Measurements from ENCODE around the gene STARD3NL. TPM values are rescaled to one million over a fixed set of nuclear protein-coding genes. Genes with fewer than 3 reads are reported as not detected.

The STARD3NL gene
- total RNA-seq, 2 experiments from 2014 or later: 16.3 to 21.7 TPM

DNA sequence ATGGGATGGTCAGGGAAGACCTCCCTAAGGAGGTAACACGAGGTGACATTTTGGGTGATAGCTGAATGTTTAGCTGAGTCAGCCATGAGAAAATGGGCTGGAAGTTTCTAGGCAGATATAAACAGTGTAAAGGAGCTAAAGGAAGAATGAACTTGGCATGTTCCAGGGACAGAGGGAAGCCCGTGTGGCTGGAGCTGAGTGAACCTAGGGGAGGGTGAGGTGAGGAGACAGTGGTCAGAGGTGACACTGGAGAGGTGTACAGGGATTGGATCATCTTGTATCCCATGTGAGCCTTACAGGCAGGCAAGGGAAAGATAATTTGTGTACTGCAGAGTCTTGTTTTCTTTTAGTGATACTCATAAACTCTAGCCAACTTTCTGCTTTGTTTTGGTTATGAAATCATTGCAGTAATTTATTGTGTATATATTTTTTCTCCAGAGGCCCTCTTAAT is 1.8 kb downstream of the STARD3NL start:
- TF ChIP-seq EZH2phosphoT487 (IDR thresholded peaks at IDR 0.05; ENCODE audit: borderline replicate concordance, low read depth, low read length): no peak
- TF ChIP-seq, protein P1, sequence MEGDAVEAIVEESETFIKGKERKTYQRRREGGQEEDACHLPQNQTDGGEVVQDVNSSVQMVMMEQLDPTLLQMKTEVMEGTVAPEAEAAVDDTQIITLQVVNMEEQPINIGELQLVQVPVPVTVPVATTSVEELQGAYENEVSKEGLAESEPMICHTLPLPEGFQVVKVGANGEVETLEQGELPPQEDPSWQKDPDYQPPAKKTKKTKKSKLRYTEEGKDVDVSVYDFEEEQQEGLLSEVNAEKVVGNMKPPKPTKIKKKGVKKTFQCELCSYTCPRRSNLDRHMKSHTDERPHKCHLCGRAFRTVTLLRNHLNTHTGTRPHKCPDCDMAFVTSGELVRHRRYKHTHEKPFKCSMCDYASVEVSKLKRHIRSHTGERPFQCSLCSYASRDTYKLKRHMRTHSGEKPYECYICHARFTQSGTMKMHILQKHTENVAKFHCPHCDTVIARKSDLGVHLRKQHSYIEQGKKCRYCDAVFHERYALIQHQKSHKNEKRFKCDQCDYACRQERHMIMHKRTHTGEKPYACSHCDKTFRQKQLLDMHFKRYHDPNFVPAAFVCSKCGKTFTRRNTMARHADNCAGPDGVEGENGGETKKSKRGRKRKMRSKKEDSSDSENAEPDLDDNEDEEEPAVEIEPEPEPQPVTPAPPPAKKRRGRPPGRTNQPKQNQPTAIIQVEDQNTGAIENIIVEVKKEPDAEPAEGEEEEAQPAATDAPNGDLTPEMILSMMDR (conservative IDR thresholded peaks at IDR 0.05; ENCODE audit: low read length): no peak
- H3K9me3 ChIP-seq (ENCODE audit: low read length): no peaks in the 10 kb centered on the region; the same call in 1 of the 2 replicates
- H3K4me1 ChIP-seq (ENCODE audit: insufficient read depth, low read length, poor library complexity, severe bottlenecking): peaks cover 11% of the 10 kb centered on the region
- ChIA-PET POLR2A (interaction anchor here (0.5 to 1.4 kb wide), 3 partner anchors 18 to 126 kb away, joined by 3 to 4 read pairs (median 4); no protein-coding TSS in a partner anchor), CTCF (ENCODE audit: unreplicated experiment) (no interaction called here)
- no peak overlapping the region for H2AFZ ChIP-seq (ENCODE audit: low read length)
- intact Hi-C loops (cut with micrococcal nuclease; ENCODE audit: unreplicated experiment): loop anchor here (5.0 kb wide), 1 partner anchor 152 kb away; no protein-coding TSS in a partner anchor
- H3K4me3 ChIP-seq (ENCODE audit: low read depth, low read length, poor library complexity, severe bottlenecking): peak overlapping the region; percentile 96
- H3K27ac ChIP-seq (ENCODE audit: low read depth, low read length, poor library complexity, severe bottlenecking): no peak overlapping the region
- no peaks in the 10 kb centered on the region for H4K20me1 ChIP-seq (ENCODE audit: insufficient read depth, low read length)
- BruUV-seq (replicated peaks): no TSS peak
- no peaks in the 10 kb centered on the region; the same call in 1 of the 2 replicates for H3K9me2 ChIP-seq (ENCODE audit: insufficient read depth, low read length)
- peaks cover 22% of the 10 kb centered on the region; the same call in 1 of the 2 replicates for H3K79me2 ChIP-seq (ENCODE audit: insufficient read depth, low read depth, low read length)
- peak overlapping the region; percentile 92 for H3K4me2 ChIP-seq (ENCODE audit: low read length)
- DNase-seq (ENCODE audit: low spot score): no peak
- H3K36me3 ChIP-seq (ENCODE audit: insufficient read depth, low read length): no peaks in the 10 kb centered on the region

DNA sequence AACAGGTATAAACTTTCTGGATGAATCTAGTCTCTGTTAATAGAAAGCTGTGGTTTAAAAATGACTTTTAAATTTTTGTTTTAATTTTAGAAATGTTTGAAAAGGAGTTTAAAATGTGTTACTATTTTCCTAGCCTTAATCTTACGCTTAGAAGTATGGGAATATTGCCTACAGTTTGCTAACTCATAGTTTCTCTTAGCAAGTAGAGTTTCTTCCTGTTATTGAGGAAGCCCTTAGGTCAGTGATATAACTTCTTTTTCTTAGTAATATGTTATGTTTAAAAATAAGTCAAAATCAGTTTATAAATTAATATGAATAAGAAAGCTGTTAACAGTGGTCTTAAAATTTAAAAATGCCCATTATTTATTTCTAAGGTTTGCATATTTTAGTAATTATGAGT is 3.1 kb downstream of the STARD3NL start:
- ChIA-PET POLR2A (interaction anchor here (0.6 to 1.4 kb wide), 7 partner anchors 14 to 216 kb away, joined by 3 to 6 read pairs (median 3); no protein-coding TSS in a partner anchor), CTCF (ENCODE audit: unreplicated experiment) (no interaction called here)
- Histone ChIP-seq H3K79me2 (ENCODE audit: insufficient read depth, low read depth, low read length) (peaks cover 22% of the 10 kb centered on the region; the same call in 1 of the 2 replicates), H2AFZ (ENCODE audit: low read length) (no peak overlapping the region), H3K36me3 (ENCODE audit: insufficient read depth, low read length) (no peaks in the 10 kb centered on the region), H4K20me1 (ENCODE audit: insufficient read depth, low read length) (no peaks in the 10 kb centered on the region), H3K4me1 (ENCODE audit: insufficient read depth, low read length, poor library complexity, severe bottlenecking) (peaks cover 11% of the 10 kb centered on the region), H3K9me3 (ENCODE audit: low read length) (no peaks in the 10 kb centered on the region; the same call in 1 of the 2 replicates), H3K9me2 (ENCODE audit: insufficient read depth, low read length) (no peaks in the 10 kb centered on the region; the same call in 1 of the 2 replicates), H3K4me3 (ENCODE audit: low read depth, low read length, poor library complexity, severe bottlenecking) (no peak overlapping the region), H3K4me2 (ENCODE audit: low read length) (no peak overlapping the region), H3K27ac (ENCODE audit: low read depth, low read length, poor library complexity, severe bottlenecking) (no peak overlapping the region)
- DNase-seq (ENCODE audit: low spot score): no peak
- intact Hi-C loops (cut with micrococcal nuclease; ENCODE audit: unreplicated experiment): no loop called here
- BruUV-seq (replicated peaks): no TSS peak
- no peak for TF ChIP-seq EZH2phosphoT487 (IDR thresholded peaks at IDR 0.05; ENCODE audit: borderline replicate concordance, low read depth, low read length)
- TF ChIP-seq, protein P1 (conservative IDR thresholded peaks at IDR 0.05; ENCODE audit: low read length): no peak

DNA sequence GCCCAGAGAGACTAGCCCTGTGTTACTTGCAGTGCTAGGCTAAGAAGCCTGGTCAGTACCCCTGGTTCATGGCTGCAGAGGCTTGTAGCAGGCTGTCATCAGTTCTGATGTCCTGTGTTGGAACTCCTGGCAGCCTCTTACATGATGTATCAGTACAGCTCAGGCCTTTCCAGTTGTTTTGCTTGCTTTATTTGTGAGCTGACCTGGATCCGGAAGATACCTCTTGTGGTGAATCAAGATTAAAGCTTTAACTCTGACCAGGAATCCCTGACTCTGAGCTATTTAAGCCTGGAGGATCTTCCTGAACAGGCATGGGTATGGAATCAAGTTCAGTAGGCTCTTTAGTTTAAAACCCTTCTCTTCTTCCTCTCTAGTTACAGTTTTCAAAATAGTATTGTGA is 4.4 kb downstream of the STARD3NL start:
- no peak for DNase-seq (ENCODE audit: low spot score)
- ChIA-PET POLR2A (no interaction called here), CTCF (ENCODE audit: unreplicated experiment) (no interaction called here)
- no peaks in the 10 kb centered on the region for H3K9me3 ChIP-seq (ENCODE audit: low read length)
- H2AFZ ChIP-seq (ENCODE audit: low read length): no peak overlapping the region
- no TSS peak for BruUV-seq (replicated peaks)
- no peaks in the 10 kb centered on the region for H3K36me3 ChIP-seq (ENCODE audit: insufficient read depth, low read length)
- H4K20me1 ChIP-seq (ENCODE audit: insufficient read depth, low read length): no peaks in the 10 kb centered on the region
- H3K4me2 ChIP-seq (ENCODE audit: low read length): no peak overlapping the region
- no peak overlapping the region for H3K27ac ChIP-seq (ENCODE audit: low read depth, low read length, poor library complexity, severe bottlenecking)
- intact Hi-C loops (cut with micrococcal nuclease; ENCODE audit: unreplicated experiment): no loop called here
- peaks cover 11% of the 10 kb centered on the region for H3K4me1 ChIP-seq (ENCODE audit: insufficient read depth, low read length, poor library complexity, severe bottlenecking)
- TF ChIP-seq, protein P1 (conservative IDR thresholded peaks at IDR 0.05; ENCODE audit: low read length): no peak
- TF ChIP-seq EZH2phosphoT487 (IDR thresholded peaks at IDR 0.05; ENCODE audit: borderline replicate concordance, low read depth, low read length): no peak
- peaks cover 22% of the 10 kb centered on the region; the same call in 1 of the 2 replicates for H3K79me2 ChIP-seq (ENCODE audit: insufficient read depth, low read depth, low read length)
- H3K4me3 ChIP-seq (ENCODE audit: low read depth, low read length, poor library complexity, severe bottlenecking): no peak overlapping the region
- H3K9me2 ChIP-seq (ENCODE audit: insufficient read depth, low read length): no peaks in the 10 kb centered on the region; the same call in 1 of the 2 replicates
